ENCODE measurements around the gene ADNP.
"Not testable (repeated sequence)": the region's sequence is repeated elsewhere in the genome, so short reads cannot be mapped to it uniquely, and the experiment has no call there.

ADNP gene

DNA sequence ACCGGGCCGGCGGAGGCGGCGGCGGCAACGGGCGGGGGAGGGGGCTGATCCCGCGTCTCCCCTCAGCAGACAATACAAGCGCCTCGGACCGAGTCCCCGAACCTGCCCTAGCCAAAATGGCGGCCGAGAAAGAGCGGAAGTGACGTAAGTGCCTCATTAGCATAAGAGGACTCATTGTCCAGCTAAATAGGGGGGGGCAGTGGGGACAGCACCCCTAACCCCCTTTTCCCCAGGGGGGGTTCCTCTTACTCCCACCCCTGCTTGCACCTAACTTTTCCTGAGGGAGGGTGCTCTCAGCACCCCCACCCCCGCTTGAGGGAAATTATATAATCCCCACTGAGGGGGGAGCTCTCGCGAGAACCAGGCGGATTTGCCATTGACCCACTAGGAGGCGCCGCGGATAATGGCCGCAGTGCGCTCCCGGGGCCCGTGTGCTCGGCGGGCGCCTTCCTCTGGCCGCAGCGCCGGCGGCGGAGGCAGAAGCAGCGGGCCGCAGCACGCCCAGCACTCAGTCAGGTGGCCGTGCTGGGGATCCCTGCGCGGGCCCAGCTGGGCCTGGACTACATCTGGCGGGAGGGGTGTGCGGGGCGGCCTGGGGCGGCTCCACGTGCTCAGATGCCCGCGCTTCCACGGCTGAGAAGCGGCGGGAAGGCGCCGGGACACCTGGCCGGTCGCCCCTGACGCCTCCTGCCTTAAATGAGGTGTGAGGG, at the start of gene ADNP:
Gene ADNP, minus strand, starts transcription at position 132 of the 710 bp plus-strand sequence. CDS start 27,441 bp downstream, outside the sequence.
- DNase-seq (ENCODE audit: low read depth) = peak; percentile 71

GRCh38 chr20:50980071-50980681, 48.9 kb upstream of the ADNP start:
- peak; percentile 97 for DNase-seq (ENCODE audit: low read depth)

DNA sequence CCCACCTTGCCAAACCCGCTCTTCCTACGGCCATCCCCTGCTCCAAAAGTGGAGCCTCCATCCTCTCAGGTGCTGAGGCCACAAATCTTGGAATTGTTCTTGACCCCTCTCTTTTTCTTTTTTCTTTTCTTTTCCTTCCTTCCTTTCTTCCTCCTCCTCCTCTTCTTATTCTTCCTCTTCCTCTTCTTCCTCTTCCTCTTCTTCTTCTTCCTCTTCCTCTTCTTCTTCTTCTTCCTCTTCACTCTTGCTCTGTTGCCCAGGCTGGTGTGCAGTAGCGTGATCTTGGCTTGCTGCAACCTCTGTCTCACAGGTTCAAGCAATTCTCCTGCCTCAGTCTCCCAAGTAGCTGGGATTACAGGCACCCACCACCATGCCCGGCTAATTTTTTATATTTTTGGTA, 47.3 kb upstream of the ADNP start:
- DNase-seq (ENCODE audit: low read depth) = not testable (repeated sequence)

GRCh38 chr20:50977066-50978021, 46.1 kb upstream of the ADNP start:
- no peak for DNase-seq (ENCODE audit: low read depth)

- no peak for DNase-seq (ENCODE audit: low read depth)
These were observed 44.6 kb upstream of the ADNP start for GRCh38 chr20:50975701-50976330.

DNA sequence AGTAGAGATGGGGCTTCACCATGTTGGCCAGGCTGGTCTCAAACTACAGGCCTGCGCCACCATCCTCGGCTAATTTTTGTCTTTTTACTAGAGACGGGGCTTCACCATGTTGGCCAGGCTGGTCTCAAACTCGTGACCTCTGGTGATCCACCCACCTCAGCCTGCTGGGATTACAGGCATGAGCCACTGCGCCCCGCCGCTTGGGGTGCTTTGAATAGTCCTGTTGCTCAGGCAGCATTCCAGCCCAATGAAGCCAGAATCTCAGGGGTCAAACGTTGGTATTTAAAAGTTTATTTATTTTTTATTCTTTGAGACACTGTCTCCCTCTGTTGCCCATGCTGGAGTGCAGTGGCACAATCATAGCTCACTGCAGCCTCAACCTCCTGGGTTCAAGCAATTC, 38.7 kb upstream of the ADNP start:
- DNase-seq (ENCODE audit: low read depth) = no peak

GRCh38 chr20:50969435-50969834, 38.2 kb upstream of the ADNP start:
- no peak for DNase-seq (ENCODE audit: low read depth)

DNA sequence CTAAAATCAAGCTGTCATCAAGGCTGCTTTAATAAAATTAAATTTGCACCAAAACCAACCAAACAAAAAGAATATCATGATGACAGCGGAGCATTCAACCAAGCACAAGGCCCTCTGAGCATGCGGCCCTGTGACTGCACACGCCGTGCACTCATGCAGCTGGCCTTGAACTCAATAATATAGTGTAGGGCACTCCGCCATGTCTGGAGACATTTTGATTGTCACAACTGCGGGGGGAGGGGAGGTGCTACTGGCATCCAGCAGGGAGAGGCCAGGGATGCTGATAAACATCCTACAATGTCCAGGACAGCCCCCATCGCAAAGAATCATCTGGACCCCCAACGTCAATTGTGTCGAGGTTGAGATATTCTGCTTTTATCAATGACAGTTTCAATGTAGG, 37.1 kb upstream of the ADNP start:
- DNase-seq (ENCODE audit: low read depth) = no peak

GRCh38 chr20:50967586-50967985, 36.3 kb upstream of the ADNP start:
- no peak for DNase-seq (ENCODE audit: low read depth)

DNA sequence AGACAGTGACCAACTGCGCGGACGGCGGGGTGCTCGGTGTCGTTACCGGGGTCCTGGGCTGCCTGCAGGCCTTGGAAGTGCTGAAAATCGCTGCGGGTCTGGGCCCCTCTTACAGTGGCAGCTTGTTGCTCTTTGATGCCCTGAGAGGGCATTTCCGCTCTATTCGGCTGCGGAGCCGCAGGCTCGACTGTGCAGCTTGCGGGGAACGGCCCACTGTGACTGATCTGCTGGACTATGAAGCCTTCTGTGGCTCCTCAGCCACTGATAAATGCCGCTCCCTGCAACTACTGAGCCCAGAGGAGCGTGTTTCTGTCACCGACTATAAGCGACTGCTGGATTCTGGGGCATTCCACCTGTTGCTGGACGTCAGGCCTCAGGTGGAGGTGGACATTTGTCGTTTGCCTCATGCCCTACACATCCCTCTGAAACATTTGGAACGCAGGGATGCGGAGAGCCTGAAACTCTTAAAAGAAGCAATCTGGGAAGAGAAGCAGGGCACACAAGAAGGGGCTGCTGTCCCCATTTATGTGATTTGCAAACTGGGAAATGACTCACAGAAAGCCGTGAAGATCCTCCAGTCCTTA, 28.4 kb upstream of the ADNP start:
- no peak for DNase-seq (ENCODE audit: low read depth)

- DNase-seq (ENCODE audit: low read depth) = peak; percentile 84
These were observed 27.6 kb upstream of the ADNP start, which contains the start of gene MOCS3 for GRCh38 chr20:50958615-50959542. MOCS3 (plus strand) TSS chr20:50958818; CDS start chr20:50958843, 25 bp downstream.

GRCh38 chr20:50957798-50958614, 26.8 kb upstream of the ADNP start, which contains the start of gene DPM1:
DPM1 (minus strand) TSS chr20:50958532; CDS start chr20:50958523, 9 bp downstream.
- DNase-seq (ENCODE audit: low read depth) = no peak

DNA sequence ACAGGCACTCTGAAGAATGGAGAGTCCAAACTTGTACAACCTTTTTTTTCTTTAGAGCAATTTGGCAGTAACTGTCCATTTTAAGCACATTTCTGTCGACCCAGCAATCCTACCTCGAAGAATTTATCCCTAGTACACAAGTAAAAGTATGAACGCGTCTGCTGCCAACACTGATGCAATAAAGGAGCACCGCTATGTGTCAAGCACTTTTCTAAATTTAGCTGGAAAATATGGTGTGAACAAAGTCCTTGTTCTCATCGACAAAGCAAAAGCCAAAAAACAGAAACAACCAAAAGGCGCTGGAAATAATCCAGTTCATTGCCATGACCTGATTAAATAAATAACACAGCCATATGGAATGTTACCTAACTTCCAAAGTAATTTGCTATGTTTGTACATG, 26.0 kb upstream of the ADNP start:
- peak; percentile 12 for DNase-seq (ENCODE audit: low read depth)

- DNase-seq (ENCODE audit: low read depth) = no peak
These were observed 22.6 kb upstream of the ADNP start for GRCh38 chr20:50953821-50954220.

DNA sequence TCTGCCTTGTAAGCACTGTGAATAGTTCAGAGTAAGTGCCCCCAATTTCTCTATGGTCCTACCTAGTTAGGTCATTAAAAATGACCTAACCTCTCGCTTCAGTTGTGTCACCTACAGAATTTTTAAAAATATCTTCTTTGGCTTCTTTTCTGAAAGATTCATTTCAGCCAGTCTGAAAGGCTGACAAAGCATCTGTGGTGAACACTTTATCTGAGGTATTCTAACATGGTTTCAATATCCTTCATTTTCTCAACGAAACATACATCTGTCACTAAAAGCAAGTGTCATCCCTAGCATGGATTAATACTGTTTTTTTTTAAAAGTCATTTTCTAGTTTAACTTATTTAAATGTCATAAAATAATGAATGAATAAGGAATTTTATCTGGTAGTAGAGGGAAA, 22.0 kb upstream of the ADNP start:
- DNase-seq (ENCODE audit: low read depth) = no peak

DNA sequence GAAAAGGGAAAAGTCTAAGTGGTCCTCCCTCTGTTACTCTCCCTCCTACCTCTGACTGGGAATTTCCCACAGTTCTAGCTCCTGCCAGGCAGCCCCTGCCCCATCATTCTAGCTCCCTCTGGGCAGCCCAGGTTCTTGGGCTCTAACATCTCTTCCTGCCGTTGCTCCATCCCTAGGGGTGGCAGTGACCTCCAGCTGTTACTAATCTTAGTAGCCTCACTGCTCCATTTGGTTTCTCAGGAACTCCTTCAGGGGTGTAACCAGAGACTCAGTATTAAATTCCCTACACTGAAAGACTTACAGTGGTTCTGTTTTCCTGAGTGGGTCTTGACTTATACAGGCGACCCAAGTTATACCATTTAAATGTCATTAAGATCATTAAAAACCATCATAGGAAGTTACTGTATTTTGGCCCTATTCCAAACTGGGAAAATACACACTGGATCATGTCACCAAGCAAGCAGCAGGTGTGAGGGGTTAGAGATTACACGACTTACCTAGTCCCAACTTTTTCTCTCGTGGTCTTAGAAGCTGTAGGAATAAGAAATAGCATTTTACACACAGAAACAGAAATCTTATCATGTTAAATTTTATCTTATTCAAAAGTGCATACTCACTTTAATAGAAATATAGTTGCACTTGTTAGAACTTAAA, 17.0 kb upstream of the ADNP start:
- DNase-seq (ENCODE audit: low read depth) = no peak

- no peak for DNase-seq (ENCODE audit: low read depth)
These were observed 11.8 kb upstream of the ADNP start for GRCh38 chr20:50943069-50943468.

GRCh38 chr20:50933589-50933988, 2.4 kb upstream of the ADNP start:
- DNase-seq (ENCODE audit: low read depth) = no peak

DNA sequence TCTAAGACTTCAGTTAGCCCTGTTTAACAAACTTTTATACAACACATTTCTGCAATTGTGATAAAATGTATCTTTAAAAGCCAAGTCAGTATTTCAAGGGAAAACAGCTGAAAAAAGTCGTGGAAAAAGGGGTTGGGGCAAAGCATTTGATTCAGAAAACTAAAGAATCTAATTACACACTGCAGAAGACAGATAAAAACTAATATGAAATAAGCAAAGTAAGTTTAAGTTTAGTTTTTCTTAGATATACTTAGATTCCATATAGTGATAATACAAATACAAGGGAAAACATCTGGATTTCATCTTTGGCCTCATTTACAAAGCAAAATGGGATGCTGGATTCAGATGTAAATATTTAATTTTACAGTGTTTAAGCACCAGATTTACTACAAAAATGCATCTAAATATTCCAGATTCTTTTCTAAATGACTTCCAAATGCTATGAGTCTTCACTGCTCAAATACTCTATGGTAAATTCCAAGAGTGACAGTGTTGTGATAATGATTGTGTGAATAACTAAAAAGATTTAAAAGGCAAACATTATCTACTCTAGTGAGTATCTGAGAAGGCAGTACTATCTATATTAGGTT, 1.5 kb upstream of the ADNP start:
- DNase-seq (ENCODE audit: low read depth) = no peak

All from GM04504 (cell line).